ENCODE measurements around the gene SVEP1. TPM values are rescaled to one million over a fixed set of nuclear protein-coding genes. Genes with fewer than 3 reads are reported as not detected.

SVEP1 gene
- total RNA-seq, 4 donors from 2014 or later, result 41.9 to 71.6 (median 60.6) TPM

DNA sequence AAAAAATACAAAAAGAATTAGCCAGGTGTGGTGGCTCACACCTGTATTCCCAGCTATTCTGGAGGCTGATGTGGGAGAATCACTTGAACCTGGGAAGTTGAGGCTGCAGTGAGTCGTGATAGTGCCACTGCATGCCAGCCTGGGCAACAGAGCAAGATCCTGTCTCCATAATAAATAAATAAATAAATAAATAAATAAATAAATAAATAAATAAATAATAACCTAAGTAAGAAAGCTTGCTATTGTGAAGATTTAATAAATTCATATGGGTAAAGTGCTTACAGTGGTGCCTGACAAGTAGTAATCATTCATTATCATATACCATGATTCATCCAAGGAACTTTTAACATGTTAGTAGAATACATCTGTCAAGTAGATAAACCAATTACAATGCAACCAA, 13.4 kb downstream of the SVEP1 start:
- no peaks in the 10 kb centered on the region for H3K4me1 ChIP-seq
- no peaks in the 10 kb centered on the region for H3K36me3 ChIP-seq
- H3K27me3 ChIP-seq, result no peaks in the 10 kb centered on the region
- no peak for DNase-seq (ENCODE audit: extremely low spot score)
- H3K4me3 ChIP-seq, result no peak overlapping the region
- 100% methylated on average over 1 of the region's 1 CpG for WGBS
- H3K27ac ChIP-seq (replicated peaks in 1 of 4), result no peak overlapping the region
- TF ChIP-seq POLR2AphosphoS5 (IDR thresholded peaks at IDR 0.05) (no peak), EP300 (IDR thresholded peaks at IDR 0.05) (no peak), POLR2A (IDR thresholded peaks at IDR 0.05; ENCODE audit: low read depth) (no peak)
- TF ChIP-seq, protein P1, sequence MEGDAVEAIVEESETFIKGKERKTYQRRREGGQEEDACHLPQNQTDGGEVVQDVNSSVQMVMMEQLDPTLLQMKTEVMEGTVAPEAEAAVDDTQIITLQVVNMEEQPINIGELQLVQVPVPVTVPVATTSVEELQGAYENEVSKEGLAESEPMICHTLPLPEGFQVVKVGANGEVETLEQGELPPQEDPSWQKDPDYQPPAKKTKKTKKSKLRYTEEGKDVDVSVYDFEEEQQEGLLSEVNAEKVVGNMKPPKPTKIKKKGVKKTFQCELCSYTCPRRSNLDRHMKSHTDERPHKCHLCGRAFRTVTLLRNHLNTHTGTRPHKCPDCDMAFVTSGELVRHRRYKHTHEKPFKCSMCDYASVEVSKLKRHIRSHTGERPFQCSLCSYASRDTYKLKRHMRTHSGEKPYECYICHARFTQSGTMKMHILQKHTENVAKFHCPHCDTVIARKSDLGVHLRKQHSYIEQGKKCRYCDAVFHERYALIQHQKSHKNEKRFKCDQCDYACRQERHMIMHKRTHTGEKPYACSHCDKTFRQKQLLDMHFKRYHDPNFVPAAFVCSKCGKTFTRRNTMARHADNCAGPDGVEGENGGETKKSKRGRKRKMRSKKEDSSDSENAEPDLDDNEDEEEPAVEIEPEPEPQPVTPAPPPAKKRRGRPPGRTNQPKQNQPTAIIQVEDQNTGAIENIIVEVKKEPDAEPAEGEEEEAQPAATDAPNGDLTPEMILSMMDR (IDR thresholded peaks at IDR 0.05), result no peak
- no peaks in the 10 kb centered on the region for H3K9me3 ChIP-seq
- intact Hi-C loops (cut with DNase I), result no loop called here

GRCh38 chr9:110561826-110562225, 17.7 kb downstream of the SVEP1 start:
- TF ChIP-seq EP300 (IDR thresholded peaks at IDR 0.05), result no peak
- no peak for TF ChIP-seq POLR2A (IDR thresholded peaks at IDR 0.05; ENCODE audit: low read depth)
- no peak for TF ChIP-seq POLR2AphosphoS5 (IDR thresholded peaks at IDR 0.05)
- TF ChIP-seq, protein P1 (IDR thresholded peaks at IDR 0.05), result no peak
- Histone ChIP-seq H3K27me3 (no peaks in the 10 kb centered on the region), H3K4me1 (peaks cover 0 to 7% (median 2%) of the 10 kb centered on the region in 4 donors), H3K4me3 (no peak overlapping the region), H3K9me3 (no peaks in the 10 kb centered on the region), H3K36me3 (no peaks in the 10 kb centered on the region), H3K27ac (replicated peaks in 1 of 4) (no peak overlapping the region)
- DNase-seq (ENCODE audit: extremely low spot score), result no peak
- intact Hi-C loops (cut with DNase I), result no loop called here
- 76% methylated on average over 2 of the region's 2 CpGs for WGBS

- TF ChIP-seq EP300 (IDR thresholded peaks at IDR 0.05) (no peak), POLR2A (IDR thresholded peaks at IDR 0.05; ENCODE audit: low read depth) (no peak), POLR2AphosphoS5 (IDR thresholded peaks at IDR 0.05) (no peak)
- TF ChIP-seq, protein P1 (IDR thresholded peaks at IDR 0.05), result no peak
- Histone ChIP-seq H3K4me1 (peaks cover 2 to 26% (median 21%) of the 10 kb centered on the region in 4 donors), H3K36me3 (no peaks in the 10 kb centered on the region), H3K27me3 (no peaks in the 10 kb centered on the region), H3K9me3 (no peaks in the 10 kb centered on the region), H3K27ac (replicated peaks in 1 of 4) (no peak overlapping the region), H3K4me3 (no peak overlapping the region)
- 80% methylated on average over 1 of the region's 1 CpG for WGBS
- DNase-seq (ENCODE audit: extremely low spot score), result no peak
- intact Hi-C loops (cut with DNase I), result no loop called here
Measured at GRCh38 chr9:110559869-110560268, 19.7 kb downstream of the SVEP1 start.

DNA sequence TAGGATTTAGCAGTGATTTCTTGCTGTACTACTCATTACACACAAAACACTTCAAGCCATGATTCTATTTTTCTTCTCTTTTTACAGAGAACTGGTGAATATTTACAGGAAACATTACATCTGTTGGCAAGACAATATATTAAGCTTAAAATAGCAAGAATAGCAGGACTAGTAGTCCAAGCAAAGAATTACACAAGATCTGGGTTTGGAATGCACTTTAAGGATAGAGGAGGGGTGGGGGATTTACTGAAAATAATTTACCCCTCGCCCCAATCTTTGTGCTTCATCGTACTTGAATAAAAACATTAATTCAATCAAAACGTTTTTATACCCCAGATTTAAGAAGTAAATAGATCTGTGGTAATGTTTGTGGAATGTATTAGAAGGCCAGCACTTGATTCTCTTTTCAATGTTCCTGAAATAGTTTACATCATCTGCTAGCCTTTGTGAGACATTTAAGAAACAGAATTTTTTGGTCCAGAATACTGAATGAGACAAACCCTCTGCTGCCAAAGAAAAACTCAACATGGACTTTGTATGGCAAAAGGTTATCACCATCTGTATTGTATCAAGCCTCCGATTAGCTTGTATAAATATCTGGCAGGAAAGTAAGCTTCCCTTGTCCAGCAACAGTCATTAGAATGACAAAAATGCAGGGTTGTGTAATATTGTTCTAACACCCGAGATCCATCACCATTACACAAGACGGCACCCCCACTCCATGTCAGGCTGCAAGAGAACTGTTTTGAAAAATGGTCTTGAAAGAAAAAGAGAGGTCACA, 23.8 kb downstream of the SVEP1 start:
- H3K4me1 ChIP-seq, result peaks cover 9 to 62% (median 50%) of the 10 kb centered on the region in 4 donors
- intact Hi-C loops (cut with DNase I), result no loop called here
- DNase-seq (ENCODE audit: extremely low spot score), result no peak
- WGBS, result 11% methylated on average over 6 of the region's 6 CpGs
- no peaks in the 10 kb centered on the region for H3K27me3 ChIP-seq
- H3K4me3 ChIP-seq, result peak overlapping the region in 2 of 4 donors; percentile 1 to 24
- peak overlapping the region; percentile 61 to 76 (median 68) for H3K27ac ChIP-seq (replicated peaks in 1 of 4)
- H3K9me3 ChIP-seq, result no peaks in the 10 kb centered on the region
- H3K36me3 ChIP-seq, result no peaks in the 10 kb centered on the region
- TF ChIP-seq, protein P1 (IDR thresholded peaks at IDR 0.05), result no peak
- TF ChIP-seq POLR2A (IDR thresholded peaks at IDR 0.05; ENCODE audit: low read depth) (no peak), POLR2AphosphoS5 (IDR thresholded peaks at IDR 0.05) (peak; percentile 47 to 84), EP300 (IDR thresholded peaks at IDR 0.05) (peak; percentile 52)
